Bronchial epithelial cell (primary cell): ENCODE data around the gene DNAH3. TPM values are rescaled to one million over a fixed set of nuclear protein-coding genes. Genes with fewer than 3 reads are reported as not detected.
A peak's percentile ranks its signal among the peaks of the same experiment; 100 is the strongest.

Experiments used
- DNase-seq: peaks from one replicate; pipeline ENCODE4 v3.0.0-alpha.2; 2010; ENCODE audit warnings: low read depth
- FAIRE-seq: peaks from 2 replicates; lab custom pipeline; 2011; peaks lifted over from hg19 to GRCh38; lab: Jason Lieb, UNC
- H3K27me3 ChIP-seq: 2 replicates; pipeline ENCODE4 v1.5.1; 2011; ENCODE audit warnings: low read length; ENCODE audit not compliant: control insufficient read depth, insufficient read depth
- H3K36me3 ChIP-seq: 2 replicates; pipeline ENCODE4 v1.5.1; 2011; ENCODE audit warnings: low read length; ENCODE audit not compliant: control insufficient read depth, insufficient read depth
- H3K4me3 ChIP-seq: 2 replicates; pipeline ENCODE4 v1.5.1; 2011; ENCODE audit warnings: mild to moderate bottlenecking, low read depth, low read length, control low read depth
- CTCF ChIP-seq: IDR thresholded peaks from 2 replicates; pipeline ENCODE4 v1.5.1; 2011; ENCODE audit warnings: mild to moderate bottlenecking, moderate library complexity, low read length, control low read depth, inconsistent platforms; ENCODE audit not compliant: insufficient read depth, severe bottlenecking
- total RNA-seq: library from RNA; depleted of rRNA; stranded (reverse); fragments of >200 nt; gene quantifications from 2 replicates; pipeline ENCODE4 v1.2.1, GENCODE V29; 2014

DNAH3 gene
- total RNA-seq, 1 donor from 2014 or later = 0.26 TPM

GRCh38 chr16:21028728-21029127 is 121.9 kb downstream of the DNAH3 start:
- DNase-seq (no peak), FAIRE-seq (no peak)
- Histone ChIP-seq H3K27me3 (no peaks in the 10 kb centered on the region), H3K4me3 (no peak overlapping the region), H3K36me3 (no peaks in the 10 kb centered on the region)
- no peak for TF ChIP-seq CTCF

- FAIRE-seq = no peak
- Histone ChIP-seq H3K27me3 (no peaks in the 10 kb centered on the region), H3K4me3 (no peak overlapping the region), H3K36me3 (no peaks in the 10 kb centered on the region)
- DNase-seq = no peak
- no peak for TF ChIP-seq CTCF
Observed at GRCh38 chr16:21026846-21027245, 123.8 kb downstream of the DNAH3 start.

GRCh38 chr16:21023509-21024202 is 127.0 kb downstream of the DNAH3 start:
- Histone ChIP-seq H3K36me3 (no peaks in the 10 kb centered on the region), H3K27me3 (no peaks in the 10 kb centered on the region), H3K4me3 (no peak overlapping the region)
- FAIRE-seq = no peak
- TF ChIP-seq CTCF = no peak
- DNase-seq = peak; percentile 4

GRCh38 chr16:21021316-21021715 is 129.3 kb downstream of the DNAH3 start:
- H3K27me3 ChIP-seq = no peaks in the 10 kb centered on the region
- no peaks in the 10 kb centered on the region for H3K36me3 ChIP-seq
- DNase-seq = no peak
- no peak for TF ChIP-seq CTCF
- no peak for FAIRE-seq
- no peak overlapping the region for H3K4me3 ChIP-seq

- DNase-seq (no peak), FAIRE-seq (no peak)
- no peaks in the 10 kb centered on the region for H3K36me3 ChIP-seq
- no peak for TF ChIP-seq CTCF
- no peaks in the 10 kb centered on the region for H3K27me3 ChIP-seq
- no peak overlapping the region for H3K4me3 ChIP-seq
Observed at GRCh38 chr16:21009815-21010214, 140.8 kb downstream of the DNAH3 start.

- no peak for DNase-seq
- Histone ChIP-seq H3K4me3 (no peak overlapping the region), H3K27me3 (no peaks in the 10 kb centered on the region), H3K36me3 (no peaks in the 10 kb centered on the region)
- no peak for TF ChIP-seq CTCF
- FAIRE-seq = no peak
Observed at GRCh38 chr16:21005008-21005407, 145.6 kb downstream of the DNAH3 start.
